Neuronal stem cell (in vitro differentiated cells): ENCODE data around the gene NSG1.

Source experiments
- DNase-seq: peaks from one replicate; pipeline ENCODE4 v3.0.0-alpha.2; 2013; ENCODE audit warnings: low spot score
- H2AFZ ChIP-seq: one replicate; pipeline ENCODE4 v1.6.1; 2013; ENCODE audit warnings: mild to moderate bottlenecking, low read length, inconsistent platforms
- H2AK5ac ChIP-seq: 2 replicates; pipeline ENCODE4 v1.6.1; 2013; ENCODE audit warnings: low read depth, mild to moderate bottlenecking, inconsistent platforms, low read length, moderate library complexity, mixed read lengths
- H2BK120ac ChIP-seq: 2 replicates; pipeline ENCODE4 v1.6.1; 2013; ENCODE audit warnings: low read depth, mild to moderate bottlenecking, inconsistent platforms, low read length, moderate library complexity, mixed read lengths
- H2BK12ac ChIP-seq: one replicate; pipeline ENCODE4 v1.6.1; 2013; ENCODE audit warnings: low read length, inconsistent platforms
- H2BK15ac ChIP-seq: 2 replicates; pipeline ENCODE4 v1.6.1; 2013; ENCODE audit warnings: mild to moderate bottlenecking, low read length, inconsistent platforms, mixed read lengths
- H2BK5ac ChIP-seq: one replicate; pipeline ENCODE4 v1.6.1; 2013; ENCODE audit warnings: inconsistent platforms, mild to moderate bottlenecking, low read length, moderate library complexity
- H3K14ac ChIP-seq: one replicate; pipeline ENCODE4 v1.6.1; 2013; ENCODE audit warnings: low read length, inconsistent platforms
- H3K18ac ChIP-seq: 2 replicates; pipeline ENCODE4 v1.6.1; 2013; ENCODE audit warnings: low read length, inconsistent platforms
- H3K23ac ChIP-seq: 2 replicates; pipeline ENCODE4 v1.6.1; 2013; ENCODE audit warnings: low read depth, mild to moderate bottlenecking, mixed read lengths, low read length, inconsistent platforms; ENCODE audit not compliant: poor library complexity
- H3K27ac ChIP-seq: replicated peaks from 3 replicates; pipeline ENCODE4 v1.5.1; 2013; ENCODE audit warnings: low read length, inconsistent platforms
- H3K27me3 ChIP-seq, 3 experiments: 2 replicates each; pipeline ENCODE4 v1.6.1; 2013; ENCODE audit warnings: low read length in 3 of 3, mild to moderate bottlenecking in 2 of 3, inconsistent platforms in 1 of 3, low read depth in 1 of 3, mixed read lengths in 1 of 3, moderate library complexity in 1 of 3; ENCODE audit not compliant: control insufficient read depth in 3 of 3, insufficient read depth in 3 of 3
- H3K36me3 ChIP-seq, 2 donors: replicated peaks in 1 of 2; 2 replicates each; pipeline ENCODE4 v1.6.1; 2013; ENCODE audit warnings: low read length in 2 of 2; ENCODE audit not compliant: control insufficient read depth in 2 of 2, insufficient read depth in 2 of 2
- H3K4ac ChIP-seq: 2 replicates; pipeline ENCODE4 v1.6.1; 2013; ENCODE audit warnings: inconsistent platforms, mild to moderate bottlenecking, low read length, moderate library complexity
- H3K4me1 ChIP-seq, 2 donors: 1 replicate in 1 of 2; 2 replicates in 1 of 2; pipeline ENCODE4 v1.6.1; 2013; ENCODE audit warnings: low read length in 2 of 2, low read depth in 1 of 2; ENCODE audit not compliant: control insufficient read depth in 2 of 2, insufficient read depth in 1 of 2
- H3K4me2 ChIP-seq: one replicate; pipeline ENCODE4 v1.6.1; 2013; ENCODE audit warnings: mild to moderate bottlenecking, low read length, inconsistent platforms; ENCODE audit not compliant: insufficient read depth, poor library complexity, severe bottlenecking
- H3K4me3 ChIP-seq, 2 donors: 2 replicates each; pipeline ENCODE4 v1.5.1; 2013; ENCODE audit warnings: low read length in 2 of 2, mild to moderate bottlenecking in 2 of 2, inconsistent platforms in 1 of 2, moderate library complexity in 1 of 2
- H3K79me1 ChIP-seq: one replicate; pipeline ENCODE4 v1.6.1; 2013; ENCODE audit warnings: low read depth, mild to moderate bottlenecking, inconsistent platforms, low read length, moderate library complexity
- H3K9ac ChIP-seq: one replicate; pipeline ENCODE4 v1.6.1; 2013; ENCODE audit warnings: mild to moderate bottlenecking, low read depth, low read length, inconsistent platforms; ENCODE audit not compliant: poor library complexity
- H3K9me3 ChIP-seq, 2 donors: replicated peaks in 1 of 2; 2 replicates each; pipeline versions ENCODE3 to v1.6.1; 2013; ENCODE audit warnings: low read length in 2 of 2, mild to moderate bottlenecking in 2 of 2, inconsistent platforms in 1 of 2, low read depth in 1 of 2, mixed read lengths in 1 of 2, moderate library complexity in 1 of 2; ENCODE audit not compliant: control insufficient read depth in 2 of 2, insufficient read depth in 1 of 2
- H4K8ac ChIP-seq: one replicate; pipeline ENCODE4 v1.6.1; 2013; ENCODE audit warnings: low read depth, mild to moderate bottlenecking, inconsistent platforms, low read length, moderate library complexity
- H4K91ac ChIP-seq: one replicate; pipeline ENCODE4 v1.6.1; 2013; ENCODE audit warnings: low read length, low read depth, mild to moderate bottlenecking, inconsistent platforms; ENCODE audit not compliant: poor library complexity
- WGBS, 2 donors: extraction: QIAGEN DNeasy Blood & Tissue Kit; methylation state at CpG; one replicate each; pipeline ENCODE4 v1.1.7; 2013; ENCODE audit warnings: missing lambda C conversion rate in 2 of 2, mixed read lengths in 1 of 2; ENCODE audit not compliant: insufficient read length in 2 of 2, insufficient replicate concordance in 1 of 2; ENCODE audit errors: extremely low coverage in 2 of 2; 5-methylcytosine and 5-hydroxymethylcytosine counted together

Gene NSG1

DNA sequence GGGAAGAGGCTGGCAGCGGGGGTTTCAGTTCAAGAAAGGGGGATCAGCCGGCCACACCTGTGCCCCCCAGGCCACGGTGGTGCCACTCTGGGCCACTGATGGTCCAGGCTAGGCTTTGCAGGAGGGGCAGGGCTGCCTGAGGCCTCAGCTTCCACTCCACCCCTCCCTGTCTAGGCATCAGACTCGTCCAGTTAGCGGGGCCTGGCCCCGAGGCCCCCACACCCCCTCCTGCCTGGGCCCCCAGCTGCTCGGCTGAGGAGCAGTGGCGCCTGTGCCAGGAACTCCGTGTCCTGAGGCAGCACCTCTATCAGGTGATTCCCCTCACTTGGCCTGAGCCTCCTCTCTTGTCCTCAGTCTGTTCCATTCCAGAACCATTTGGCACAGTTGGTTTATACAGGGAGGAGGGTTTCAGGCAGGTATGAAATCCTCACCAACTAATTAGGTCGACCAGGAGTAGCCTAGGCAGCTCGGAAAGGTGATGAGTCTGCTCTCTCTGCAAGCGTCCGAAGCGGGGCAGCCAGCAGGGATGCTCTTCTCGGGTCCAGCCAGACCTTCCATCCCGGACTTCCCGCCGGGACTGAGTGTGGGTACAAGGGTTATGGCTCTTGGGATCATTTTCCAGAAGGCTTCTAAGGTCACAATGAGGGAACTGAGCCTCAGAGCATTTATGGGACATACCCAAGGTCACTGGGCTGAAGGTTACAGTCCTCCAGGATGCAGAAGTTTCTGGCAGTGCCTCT lies 2.1 kb downstream of the NSG1 start:
- Histone ChIP-seq H3K9ac (no peak overlapping the region), H4K8ac (no peak overlapping the region), H2BK5ac (no peak overlapping the region), H2BK15ac (no peak overlapping the region), H3K36me3 (peaks cover 0 to 18% of the 10 kb centered on the region in 2 donors), H3K14ac (no peak overlapping the region), H3K4me1 (peaks cover 8 to 10% of the 10 kb centered on the region in 2 donors), H3K79me1 (peaks cover 4% of the 10 kb centered on the region), H2AFZ (no peak overlapping the region), H3K18ac (no peak overlapping the region), H2BK120ac (no peak overlapping the region), H3K27me3 (peaks cover 7 to 80% (median 34%) of the 10 kb centered on the region in 3 experiments), H3K4me3 (no peak overlapping the region), H2BK12ac (no peak overlapping the region), H2AK5ac (peak overlapping the region; percentile 68), H4K91ac (no peak overlapping the region), H3K27ac (no peak overlapping the region), H3K4me2 (no peak overlapping the region), H3K9me3 (no peaks in the 10 kb centered on the region), H3K4ac (no peak overlapping the region), H3K23ac (no peak overlapping the region)
- no peak for DNase-seq
- WGBS, 2 donors, result no CpG with 5 or more reads among the region's 18 CpGs

DNA sequence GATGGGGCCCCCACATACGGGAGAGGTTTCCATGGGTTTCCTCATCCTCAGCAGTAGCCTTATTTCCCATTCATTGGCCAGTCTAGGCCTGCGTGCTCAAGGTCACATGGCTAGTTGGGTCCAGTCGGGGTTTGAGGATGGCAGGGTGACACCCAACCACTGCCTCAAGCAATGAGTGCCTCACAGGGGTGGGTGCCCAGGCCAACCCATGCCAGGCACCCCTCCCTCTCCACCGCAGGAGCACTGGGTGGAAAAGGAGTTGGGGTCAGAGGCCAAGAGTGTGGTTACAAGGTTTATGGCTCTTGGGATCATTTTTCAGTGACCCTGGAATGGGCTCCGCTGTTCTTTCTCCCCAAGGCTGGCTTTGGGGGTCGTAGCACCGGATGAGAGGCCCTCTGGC lies 3.1 kb downstream of the NSG1 start:
- Histone ChIP-seq H3K36me3 (peaks cover 0 to 20% of the 10 kb centered on the region in 2 donors), H3K4ac (no peak overlapping the region), H3K79me1 (peaks cover 4% of the 10 kb centered on the region), H3K18ac (no peak overlapping the region), H2BK12ac (no peak overlapping the region), H3K27ac (no peak overlapping the region), H4K8ac (no peak overlapping the region), H4K91ac (no peak overlapping the region), H2AFZ (no peak overlapping the region), H2BK120ac (no peak overlapping the region), H3K9ac (no peak overlapping the region), H2AK5ac (no peak overlapping the region), H3K27me3 (peaks cover 7 to 80% (median 26%) of the 10 kb centered on the region in 3 experiments), H3K14ac (no peak overlapping the region), H3K23ac (no peak overlapping the region), H3K4me3 (no peak overlapping the region), H3K9me3 (no peaks in the 10 kb centered on the region), H3K4me2 (no peak overlapping the region), H3K4me1 (peaks cover 7 to 10% of the 10 kb centered on the region in 2 donors), H2BK15ac (no peak overlapping the region), H2BK5ac (no peak overlapping the region)
- DNase-seq, result no peak
- WGBS, 2 donors, result no CpG with 5 or more reads among the region's 7 CpGs

DNA sequence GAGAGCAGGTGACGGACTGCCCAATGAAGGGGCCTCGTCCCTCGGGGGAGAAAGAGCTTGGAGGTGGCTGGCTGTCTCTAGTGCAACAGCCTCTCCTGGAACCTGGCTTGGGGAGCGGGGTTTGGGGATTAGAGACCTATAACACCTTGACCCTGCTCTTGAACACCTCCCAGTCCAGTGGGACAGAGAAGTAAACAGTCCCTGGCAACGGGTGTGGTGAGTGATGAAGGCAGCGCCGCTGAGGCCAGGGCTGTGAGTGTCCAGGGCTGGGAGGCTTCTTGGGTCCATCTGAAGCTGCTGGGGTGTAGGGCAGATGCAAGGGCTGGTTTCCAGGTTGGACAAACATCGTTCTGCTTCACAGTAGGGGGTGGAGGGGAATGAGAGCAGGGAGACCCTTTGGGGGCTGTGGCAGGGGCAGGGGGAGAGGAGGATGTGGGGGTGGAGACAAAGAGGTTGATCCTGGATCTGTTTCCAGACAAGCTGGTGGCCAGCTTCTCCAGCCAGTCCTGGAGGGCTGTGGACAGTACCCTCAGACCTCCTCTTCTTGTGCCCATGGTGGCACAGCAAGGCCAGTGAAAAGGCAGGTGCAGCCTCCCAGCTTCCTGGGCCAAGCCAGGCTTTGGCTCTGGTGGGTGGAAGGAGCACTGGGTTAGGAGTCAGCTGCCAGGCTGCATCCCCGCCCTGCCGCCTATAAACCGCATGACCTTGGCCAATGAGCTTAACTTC lies 3.8 kb downstream of the NSG1 start:
- no CpG with 5 or more reads among the region's 11 CpGs for WGBS, 2 donors
- Histone ChIP-seq H3K9ac (peak overlapping the region; percentile 12), H3K4me2 (no peak overlapping the region), H3K9me3 (no peaks in the 10 kb centered on the region), H2BK15ac (no peak overlapping the region), H3K79me1 (peaks cover 4% of the 10 kb centered on the region), H3K23ac (no peak overlapping the region), H4K91ac (no peak overlapping the region), H3K14ac (no peak overlapping the region), H2BK120ac (no peak overlapping the region), H3K4me1 (peaks cover 9 to 14% of the 10 kb centered on the region in 2 donors), H3K36me3 (peaks cover 0 to 20% of the 10 kb centered on the region in 2 donors), H2BK12ac (no peak overlapping the region), H3K4me3 (no peak overlapping the region), H3K27me3 (peaks cover 3 to 75% (median 21%) of the 10 kb centered on the region in 3 experiments), H2AK5ac (no peak overlapping the region), H3K18ac (no peak overlapping the region), H4K8ac (no peak overlapping the region), H3K27ac (no peak overlapping the region), H2AFZ (no peak overlapping the region), H2BK5ac (no peak overlapping the region), H3K4ac (no peak overlapping the region)
- no peak for DNase-seq

DNA sequence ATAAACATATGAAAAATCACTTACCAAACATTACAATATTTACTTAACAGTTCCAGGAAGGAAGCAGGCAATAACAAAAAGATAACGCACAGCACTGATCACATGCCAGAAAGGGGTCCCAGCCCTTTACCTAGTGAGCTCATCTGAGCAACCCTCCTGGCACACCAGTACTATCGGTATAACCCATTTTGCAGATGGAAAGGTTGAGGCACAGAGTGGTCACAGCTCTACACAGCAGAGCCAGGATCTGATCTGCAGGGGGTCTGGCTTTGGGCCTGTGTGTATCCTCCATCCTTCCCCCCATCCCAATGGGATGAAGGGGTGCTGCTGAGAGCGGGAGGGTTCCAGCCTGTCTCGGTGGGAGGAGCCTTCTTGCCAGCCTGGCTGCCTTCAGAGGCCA lies 5.0 kb downstream of the NSG1 start:
- no peak overlapping the region for H2BK12ac ChIP-seq
- no peak for DNase-seq
- H4K91ac ChIP-seq, result no peak overlapping the region
- no peak overlapping the region for H3K4ac ChIP-seq
- no peak overlapping the region for H3K4me3 ChIP-seq
- H3K79me1 ChIP-seq, result peaks cover 1% of the 10 kb centered on the region
- no peak overlapping the region for H3K23ac ChIP-seq
- no peak overlapping the region for H4K8ac ChIP-seq
- no peak overlapping the region for H3K18ac ChIP-seq
- H2AK5ac ChIP-seq, result no peak overlapping the region
- H3K4me2 ChIP-seq, result no peak overlapping the region
- H3K14ac ChIP-seq, result no peak overlapping the region
- H2BK5ac ChIP-seq, result no peak overlapping the region
- H3K27ac ChIP-seq, result no peak overlapping the region
- H2BK120ac ChIP-seq, result no peak overlapping the region
- H2AFZ ChIP-seq, result no peak overlapping the region
- H3K9me3 ChIP-seq, result no peaks in the 10 kb centered on the region
- peaks cover 2 to 66% (median 12%) of the 10 kb centered on the region in 3 experiments for H3K27me3 ChIP-seq
- H3K9ac ChIP-seq, result no peak overlapping the region
- H3K36me3 ChIP-seq, result peaks cover 0 to 22% of the 10 kb centered on the region in 2 donors
- no CpG with 5 or more reads among the region's 4 CpGs for WGBS, 2 donors
- H3K4me1 ChIP-seq, result peaks cover 11 to 18% of the 10 kb centered on the region in 2 donors
- H2BK15ac ChIP-seq, result no peak overlapping the region
